ENCODE results near the gene WDTC1.

The WDTC1 gene

DNA sequence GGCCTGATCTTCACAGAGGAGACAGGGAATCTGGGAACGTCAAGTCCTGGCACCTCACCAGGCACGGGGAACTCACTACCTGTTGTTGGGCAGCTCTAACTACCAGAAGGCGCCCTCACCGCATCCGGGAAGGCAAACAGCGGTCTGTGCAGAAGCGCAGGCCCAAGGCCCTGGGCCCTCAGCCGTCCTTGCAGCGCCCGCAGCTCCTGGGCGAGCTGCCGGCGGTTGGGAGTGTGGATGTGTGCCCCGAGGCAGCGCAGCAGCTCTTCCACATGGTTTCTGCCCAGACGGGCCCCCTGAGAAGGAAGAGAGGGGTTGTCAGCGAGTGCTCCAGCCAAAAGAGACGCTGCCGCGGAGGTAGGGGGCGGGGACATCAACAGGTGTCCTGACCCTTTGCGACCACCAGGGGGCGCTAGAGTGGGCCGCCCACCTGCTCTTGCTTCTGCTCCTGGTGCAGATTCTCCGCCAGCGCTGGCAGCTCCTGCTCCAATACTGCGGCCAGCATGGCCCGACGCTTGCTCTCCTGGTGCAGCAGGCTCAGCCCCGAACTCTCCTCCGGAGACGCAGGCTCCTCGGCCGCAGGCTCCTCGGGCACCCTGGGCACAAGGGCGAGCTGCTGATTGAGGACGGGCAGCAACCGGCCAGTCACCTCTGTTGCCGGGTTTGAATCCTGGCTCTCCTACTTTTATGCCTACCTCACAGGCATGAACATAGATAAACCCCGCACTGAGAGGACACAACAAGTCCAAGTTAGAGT is 123.0 kb downstream of the WDTC1 start:
- peak; percentile 81 to 82 for DNase-seq
